GM23248 (cell line): ENCODE measurements around the gene ABCD1. TPM values are rescaled to one million over a fixed set of nuclear protein-coding genes. Genes with fewer than 3 reads are reported as not detected.

ENCODE experiments used
- DNase-seq: peaks from one replicate; pipeline ENCODE4 v3.0.0-alpha.2; 2015
- H2AFZ ChIP-seq: fragments of 200-600 bp; sonication (generic); 2 replicates; pipeline ENCODE4 v1.6.1; 2016; ENCODE audit warnings: antibody characterized with exemption
- H3F3A ChIP-seq: fragments of 200-600 bp; sonication (generic); 2 replicates; pipeline ENCODE4 v1.6.1; 2016; ENCODE audit warnings: mild to moderate bottlenecking, antibody characterized with exemption, mixed run types; ENCODE audit not compliant: insufficient read depth
- H3K27ac ChIP-seq: fragments of 200-600 bp; sonication (generic); 2 replicates; pipeline ENCODE4 v1.5.1; 2016; ENCODE audit warnings: mild to moderate bottlenecking
- H3K27me3 ChIP-seq: fragments of 200-600 bp; sonication (generic); replicated peaks from 2 replicates; pipeline ENCODE4 v1.6.1; 2016; ENCODE audit warnings: mild to moderate bottlenecking; ENCODE audit not compliant: insufficient read depth
- H3K36me3 ChIP-seq: fragments of 200-600 bp; sonication (generic); 2 replicates; pipeline ENCODE4 v1.6.1; 2016; ENCODE audit warnings: low read depth, mild to moderate bottlenecking
- H3K4me1 ChIP-seq: fragments of 200-600 bp; sonication (generic); 2 replicates; pipeline ENCODE4 v1.6.1; 2016; ENCODE audit warnings: mild to moderate bottlenecking; ENCODE audit not compliant: insufficient read depth
- H3K4me2 ChIP-seq: fragments of 200-600 bp; sonication (generic); one replicate; pipeline ENCODE4 v1.6.1; 2016; ENCODE audit warnings: mild to moderate bottlenecking; ENCODE audit not compliant: unreplicated experiment
- H3K4me3 ChIP-seq: fragments of 200-600 bp; sonication (generic); 2 replicates; pipeline ENCODE4 v1.5.1; 2016; ENCODE audit warnings: mild to moderate bottlenecking
- H3K79me2 ChIP-seq: fragments of 200-600 bp; sonication (generic); 2 replicates; pipeline ENCODE4 v1.6.1; 2016; ENCODE audit warnings: mild to moderate bottlenecking; ENCODE audit not compliant: insufficient read depth
- H3K9ac ChIP-seq: fragments of 200-600 bp; sonication (generic); 2 replicates; pipeline ENCODE4 v1.6.1; 2016; ENCODE audit warnings: mild to moderate bottlenecking
- H3K9me2 ChIP-seq: fragments of 200-600 bp; sonication (generic); 2 replicates; pipeline ENCODE4 v1.6.1; 2016; ENCODE audit warnings: mixed run types, mild to moderate bottlenecking, moderate library complexity; ENCODE audit not compliant: insufficient read depth
- H3K9me3 ChIP-seq: fragments of 200-600 bp; sonication (generic); one replicate; pipeline ENCODE4 v1.6.1; 2017; ENCODE audit warnings: low read depth
- H4K20me1 ChIP-seq: fragments of 200-600 bp; sonication (generic); 2 replicates; pipeline ENCODE4 v1.6.0; 2016; ENCODE audit not compliant: insufficient read depth
- EZH2 ChIP-seq: fragments of 200-600 bp; sonication (generic); IDR thresholded peaks from 2 replicates; pipeline ENCODE4 v1.6.1; 2018; ENCODE audit warnings: antibody characterized with exemption, mild to moderate bottlenecking; ENCODE audit not compliant: insufficient read depth, poor library complexity, severe bottlenecking
- EZH2phosphoT487 ChIP-seq: fragments of 200-600 bp; sonication (generic); IDR thresholded peaks from 2 replicates; pipeline ENCODE4 v1.6.1; 2018; ENCODE audit warnings: antibody characterized with exemption, moderate library complexity, mild to moderate bottlenecking, low read depth; ENCODE audit not compliant: insufficient read depth
- WGBS, 2 experiments: methylation state at CpG; one replicate each; pipeline ENCODE4 v1.1.6; 2015 to 2017; ENCODE audit warnings: low lambda C conversion rate in 2 of 2, low coverage in 1 of 2; ENCODE audit errors: missing lambda C conversion rate in 2 of 2; 5-methylcytosine and 5-hydroxymethylcytosine counted together
- in situ Hi-C: fragments of 300-500 bp; cut with MboI; formaldehyde crosslinking; loops from 2 replicates; pipeline ENCODE4 v1.15.0; 2020
- polyA plus RNA-seq: library from polyadenylated mRNA; unstranded; fragments of >200 nt; fragmentation: Nextera tagmentation; extraction: Ambion mirVana; gene quantifications from 2 replicates; pipeline ENCODE4 v1.2.1, GENCODE V29; 2016
- total RNA-seq: library from RNA; depleted of rRNA; stranded (reverse); fragments of >200 nt; shearing (Covaris generic); gene quantifications from 2 replicates; pipeline ENCODE4 v1.2.3, GENCODE V29; 2014; rRNA removed

Gene ABCD1
- total and polyA plus RNA-seq, 2 experiments from 2014 or later = 9.8 to 24.4 TPM

DNA sequence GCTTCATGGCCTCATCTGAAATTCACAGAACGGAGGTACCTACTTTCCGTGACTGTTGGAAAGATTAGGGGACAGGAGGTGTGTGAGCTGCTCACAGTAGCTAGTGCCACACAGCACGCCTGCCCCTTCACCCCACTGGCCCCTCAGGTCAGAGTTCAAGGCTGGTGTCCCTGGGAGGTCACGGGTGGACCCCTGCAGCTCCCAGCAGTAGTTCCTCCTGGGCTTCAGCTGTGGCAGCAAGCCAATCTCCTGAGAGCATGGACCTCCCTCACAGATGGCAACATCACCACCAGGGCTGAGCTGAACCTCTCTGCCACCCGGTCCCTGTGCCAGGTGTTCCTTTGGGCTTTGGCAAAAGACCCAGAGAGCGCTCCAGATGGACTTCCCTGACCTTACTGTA is 67.7 kb downstream of the ABCD1 start:
- no peak overlapping the region for H3K4me2 ChIP-seq
- no peaks in the 10 kb centered on the region for H3K4me1 ChIP-seq
- H4K20me1 ChIP-seq = no peaks in the 10 kb centered on the region
- no peak overlapping the region for H3K4me3 ChIP-seq
- in situ Hi-C loops = no loop called here
- no peaks in the 10 kb centered on the region for H3F3A ChIP-seq
- no peaks in the 10 kb centered on the region for H3K36me3 ChIP-seq
- peaks cover 63% of the 10 kb centered on the region for H3K79me2 ChIP-seq
- no peak for DNase-seq
- H3K27me3 ChIP-seq = no peaks in the 10 kb centered on the region
- H3K9me3 ChIP-seq = no peaks in the 10 kb centered on the region
- no peak overlapping the region; the same call in 1 of the 2 replicates for H3K9ac ChIP-seq
- 70 to 76% methylated on average over 2 to 6 of the region's 6 CpGs for WGBS, 2 experiments
- TF ChIP-seq EZH2 (no peak), EZH2phosphoT487 (no peak)
- no peaks in the 10 kb centered on the region for H3K9me2 ChIP-seq
- H2AFZ ChIP-seq = no peak overlapping the region
- no peak overlapping the region for H3K27ac ChIP-seq

DNA sequence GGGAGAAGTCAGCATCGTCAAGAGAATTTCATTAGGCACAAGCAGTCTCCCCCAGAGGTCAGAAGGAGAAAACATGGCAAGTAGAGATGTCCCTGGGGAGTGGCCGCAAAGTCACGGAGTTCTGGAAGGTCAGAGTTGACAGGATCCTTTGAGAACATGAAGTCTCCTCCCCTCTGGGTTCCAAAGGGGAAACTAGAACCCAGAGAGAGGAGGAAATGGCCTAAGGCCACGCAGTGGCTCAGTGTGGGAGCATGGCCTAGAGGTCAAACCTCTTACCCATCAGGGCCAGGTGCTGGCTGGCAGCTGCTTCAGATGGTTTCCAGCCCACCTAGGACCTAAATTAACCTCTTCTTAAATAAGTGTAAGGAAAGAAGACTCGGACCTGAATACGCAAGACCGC is 68.6 kb downstream of the ABCD1 start:
- H3K27me3 ChIP-seq = no peaks in the 10 kb centered on the region
- peak overlapping the region; percentile 94 for H3K4me3 ChIP-seq
- no peak for DNase-seq
- no peaks in the 10 kb centered on the region for H3K4me1 ChIP-seq
- H3K9me3 ChIP-seq = no peaks in the 10 kb centered on the region
- in situ Hi-C loops = no loop called here
- H3K4me2 ChIP-seq = peak overlapping the region; percentile 95
- H3K79me2 ChIP-seq = peaks cover 63% of the 10 kb centered on the region
- H3K9ac ChIP-seq = peak overlapping the region; percentile 95
- peak overlapping the region; percentile 78 for H2AFZ ChIP-seq
- 16 to 20% methylated on average over 7 of the region's 7 CpGs for WGBS, 2 experiments
- H3K9me2 ChIP-seq = no peaks in the 10 kb centered on the region
- H3F3A ChIP-seq = no peaks in the 10 kb centered on the region
- no peaks in the 10 kb centered on the region for H4K20me1 ChIP-seq
- TF ChIP-seq EZH2 (no peak), EZH2phosphoT487 (no peak)
- no peaks in the 10 kb centered on the region for H3K36me3 ChIP-seq
- peak overlapping the region; percentile 92 for H3K27ac ChIP-seq

Other genes with a start within 250 kb of the ABCD1 start
- 115 and 129 TPM in 2 replicates for gene BGN, start 229.9 kb upstream of the ABCD1 start, total RNA-seq
- gene BGN, start 229.9 kb upstream of the ABCD1 start, polyA plus RNA-seq = 308 and 314 TPM in 2 replicates
- gene ATP2B3, start 207.2 kb upstream of the ABCD1 start, total RNA-seq = not detected in 2 replicates
- not detected in 2 replicates for gene ATP2B3, start 207.2 kb upstream of the ABCD1 start, polyA plus RNA-seq
- 34.7 and 45.5 TPM in 2 replicates for gene CCNQ, start 125.7 kb upstream of the ABCD1 start, total RNA-seq
- 29.1 and 34.5 TPM in 2 replicates for gene CCNQ, start 125.7 kb upstream of the ABCD1 start, polyA plus RNA-seq
- not detected in 2 replicates for gene DUSP9, start 77.7 kb upstream of the ABCD1 start, total RNA-seq
- not detected in 2 replicates for gene DUSP9, start 77.7 kb upstream of the ABCD1 start, polyA plus RNA-seq
- not detected in 2 replicates for gene PNCK, start 51.0 kb upstream of the ABCD1 start, total RNA-seq
- not detected in 2 replicates for gene PNCK, start 51.0 kb upstream of the ABCD1 start, polyA plus RNA-seq
- 11.7 and 12.5 TPM in 2 replicates for gene SLC6A8, start 36.9 kb upstream of the ABCD1 start, total RNA-seq
- 1.8 and 1.9 TPM in 2 replicates for gene SLC6A8, start 36.9 kb upstream of the ABCD1 start, polyA plus RNA-seq
- 180 and 187 TPM in 2 replicates for gene BCAP31, start 469 bp upstream of the ABCD1 start, total RNA-seq
- gene BCAP31, start 469 bp upstream of the ABCD1 start, polyA plus RNA-seq = 317 and 326 TPM in 2 replicates
- gene PLXNB3, start 39.4 kb downstream of the ABCD1 start, total RNA-seq = 12.5 and 13.5 TPM in 2 replicates
- gene PLXNB3, start 39.4 kb downstream of the ABCD1 start, polyA plus RNA-seq = 7.1 and 8.8 TPM in 2 replicates
- 0.86 TPM in 1 of 2 replicates, not detected in the other for gene SRPK3, start 56.2 kb downstream of the ABCD1 start, total RNA-seq
- 0.53 and 1.1 TPM in 2 replicates for gene SRPK3, start 56.2 kb downstream of the ABCD1 start, polyA plus RNA-seq
- gene IDH3G, start 69.5 kb downstream of the ABCD1 start, total RNA-seq = 79.5 and 88.2 TPM in 2 replicates
- 76.1 and 83.2 TPM in 2 replicates for gene IDH3G, start 69.5 kb downstream of the ABCD1 start, polyA plus RNA-seq
- gene SSR4, start 69.8 kb downstream of the ABCD1 start, total RNA-seq = 225 and 295 TPM in 2 replicates
- 568 TPM in 2 replicates for gene SSR4, start 69.8 kb downstream of the ABCD1 start, polyA plus RNA-seq
- gene PDZD4, start 105.7 kb downstream of the ABCD1 start, total RNA-seq = 1.5 TPM in 1 of 2 replicates, not detected in the other
- not detected in 2 replicates for gene PDZD4, start 105.7 kb downstream of the ABCD1 start, polyA plus RNA-seq
- gene L1CAM, start 161.3 kb downstream of the ABCD1 start, total RNA-seq = 1.9 TPM in 1 of 2 replicates, not detected in the other
- gene L1CAM, start 161.3 kb downstream of the ABCD1 start, polyA plus RNA-seq = 0.34 and 0.38 TPM in 2 replicates
- gene AVPR2, start 179.8 kb downstream of the ABCD1 start, total RNA-seq = not detected in 2 replicates
- gene AVPR2, start 179.8 kb downstream of the ABCD1 start, polyA plus RNA-seq = not detected in 2 replicates
- 2.8 TPM in 1 of 2 replicates, not detected in the other for gene ARHGAP4, start 201.4 kb downstream of the ABCD1 start, total RNA-seq
- 0.43 and 0.45 TPM in 2 replicates for gene ARHGAP4, start 201.4 kb downstream of the ABCD1 start, polyA plus RNA-seq
- gene NAA10, start 210.2 kb downstream of the ABCD1 start, total RNA-seq = 105 and 154 TPM in 2 replicates
- 161 and 166 TPM in 2 replicates for gene NAA10, start 210.2 kb downstream of the ABCD1 start, polyA plus RNA-seq
- 0.11 TPM in 1 of 2 replicates, not detected in the other for gene RENBP, start 219.8 kb downstream of the ABCD1 start, total RNA-seq
- gene RENBP, start 219.8 kb downstream of the ABCD1 start, polyA plus RNA-seq = not detected in 2 replicates
- 24.0 and 26.4 TPM in 2 replicates for gene HCFC1, start 247.0 kb downstream of the ABCD1 start, total RNA-seq
- 12.5 and 12.6 TPM in 2 replicates for gene HCFC1, start 247.0 kb downstream of the ABCD1 start, polyA plus RNA-seq
- 7.6 and 9.9 TPM in 2 replicates for gene TMEM187, start 247.9 kb downstream of the ABCD1 start, total RNA-seq
- 8.5 and 10.0 TPM in 2 replicates for gene TMEM187, start 247.9 kb downstream of the ABCD1 start, polyA plus RNA-seq